ENCODE measurements around the gene P4HB.

DNA sequence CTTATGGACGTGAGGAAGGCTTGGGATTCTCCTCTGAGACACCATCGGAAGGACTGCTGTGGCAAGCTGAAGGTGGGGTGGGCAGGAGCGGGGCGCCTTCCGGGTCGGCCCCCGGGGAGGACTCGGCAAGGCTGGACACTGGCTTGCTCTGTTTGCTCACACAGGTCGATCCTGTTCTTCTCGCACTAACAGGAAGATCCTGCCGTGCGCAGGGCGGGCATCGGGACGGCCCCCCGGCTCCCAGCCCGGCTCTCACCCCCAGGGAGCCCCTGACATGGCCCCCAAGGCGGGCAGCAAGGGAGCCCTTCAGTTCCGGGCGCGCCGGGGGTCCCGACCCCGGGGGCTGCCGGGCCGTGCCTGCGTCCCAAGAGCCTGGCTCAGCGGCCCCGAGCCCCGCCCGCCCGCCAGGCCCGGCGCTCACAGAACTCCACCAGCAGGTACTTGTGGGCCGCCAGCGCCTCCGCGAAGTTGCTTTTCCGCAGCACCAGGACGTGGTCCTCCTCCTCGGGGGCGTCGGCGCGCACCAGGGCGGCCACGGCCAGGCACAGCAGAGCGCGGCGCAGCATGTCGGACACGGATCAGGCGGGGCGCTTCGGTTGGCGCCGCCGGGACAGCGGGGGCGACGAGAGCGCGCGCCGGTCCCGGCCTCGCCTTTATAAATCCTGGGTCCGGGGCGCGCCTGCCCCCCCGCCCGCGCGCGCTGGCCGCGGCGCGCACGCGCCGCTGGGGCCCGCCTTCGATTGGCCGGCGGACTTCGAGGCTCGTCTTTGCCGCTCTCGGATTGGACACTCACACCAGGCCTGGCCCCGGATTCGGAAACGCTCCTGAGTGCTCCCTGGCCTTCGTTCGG, at the start of gene P4HB:
- TF ChIP-seq POLR2AphosphoS5 (IDR thresholded peaks at IDR 0.05) = peak; percentile 81 to 85
- TF ChIP-seq, protein P1, sequence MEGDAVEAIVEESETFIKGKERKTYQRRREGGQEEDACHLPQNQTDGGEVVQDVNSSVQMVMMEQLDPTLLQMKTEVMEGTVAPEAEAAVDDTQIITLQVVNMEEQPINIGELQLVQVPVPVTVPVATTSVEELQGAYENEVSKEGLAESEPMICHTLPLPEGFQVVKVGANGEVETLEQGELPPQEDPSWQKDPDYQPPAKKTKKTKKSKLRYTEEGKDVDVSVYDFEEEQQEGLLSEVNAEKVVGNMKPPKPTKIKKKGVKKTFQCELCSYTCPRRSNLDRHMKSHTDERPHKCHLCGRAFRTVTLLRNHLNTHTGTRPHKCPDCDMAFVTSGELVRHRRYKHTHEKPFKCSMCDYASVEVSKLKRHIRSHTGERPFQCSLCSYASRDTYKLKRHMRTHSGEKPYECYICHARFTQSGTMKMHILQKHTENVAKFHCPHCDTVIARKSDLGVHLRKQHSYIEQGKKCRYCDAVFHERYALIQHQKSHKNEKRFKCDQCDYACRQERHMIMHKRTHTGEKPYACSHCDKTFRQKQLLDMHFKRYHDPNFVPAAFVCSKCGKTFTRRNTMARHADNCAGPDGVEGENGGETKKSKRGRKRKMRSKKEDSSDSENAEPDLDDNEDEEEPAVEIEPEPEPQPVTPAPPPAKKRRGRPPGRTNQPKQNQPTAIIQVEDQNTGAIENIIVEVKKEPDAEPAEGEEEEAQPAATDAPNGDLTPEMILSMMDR (IDR thresholded peaks at IDR 0.05) = no peak

Data from upper lobe of left lung (tissue), 4 donors.